GM23338 (cell line): ENCODE data around the gene FNDC8.

Source experiments
- CREB1 ChIP-seq: fragments of 250-450 bp; sonication (Bioruptor Pico); IDR thresholded peaks from 2 replicates; pipeline ENCODE4 v1.5.0; 2020; ENCODE audit warnings: low read depth, mild to moderate bottlenecking, moderate library complexity
- EZH2 ChIP-seq: fragments of 200-600 bp; sonication (generic); IDR thresholded peaks from one replicate; pipeline ENCODE4 v1.8.0; 2017; ENCODE audit warnings: antibody characterized with exemption, mild to moderate bottlenecking, low read depth; ENCODE audit not compliant: unreplicated experiment
- EZH2phosphoT487 ChIP-seq: fragments of 200-600 bp; sonication (generic); IDR thresholded peaks from one replicate; pipeline ENCODE4 v1.8.1; 2018; ENCODE audit warnings: antibody characterized with exemption; ENCODE audit not compliant: unreplicated experiment
- JUNB ChIP-seq: IDR thresholded peaks from one replicate; pipeline ENCODE4 v1.6.1; 2016; ENCODE audit warnings: antibody characterized with exemption; ENCODE audit not compliant: unreplicated experiment
- NANOG ChIP-seq: IDR thresholded peaks from 2 replicates; pipeline ENCODE4 v1.6.1; 2016; ENCODE audit warnings: antibody characterized with exemption, borderline replicate concordance
- POLR2AphosphoS5 ChIP-seq: IDR thresholded peaks from 2 replicates; pipeline ENCODE4 v1.6.1; 2016; ENCODE audit warnings: antibody characterized with exemption, low read depth
- STAT1 ChIP-seq: IDR thresholded peaks from one replicate; pipeline ENCODE4 v1.6.1; 2016; ENCODE audit warnings: antibody characterized with exemption; ENCODE audit not compliant: unreplicated experiment
- ZNF114 ChIP-seq: fragments of 250-450 bp; sonication (Bioruptor Pico); IDR thresholded peaks from 2 replicates; pipeline ENCODE4 v1.5.0; 2020; ENCODE audit warnings: mild to moderate bottlenecking, moderate library complexity
- ZNF331 ChIP-seq: fragments of 250-450 bp; sonication (Bioruptor Pico); IDR thresholded peaks from 2 replicates; pipeline ENCODE4 v1.5.0; 2020; ENCODE audit warnings: low read depth, mild to moderate bottlenecking, moderate library complexity
- TF ChIP-seq, protein P1 (sequence below): IDR thresholded peaks from one replicate; pipeline ENCODE4 v1.6.1; 2018; ENCODE audit warnings: antibody characterized with exemption; ENCODE audit not compliant: unreplicated experiment
- TF ChIP-seq, protein P2 (sequence below), 2 experiments: fragments of 200-600 bp in 1 of 2; sonication (generic) in 1 of 2; conservative IDR thresholded peaks; 2 replicates each; pipeline versions ENCODE4 v1.5.1 to v1.6.1; 2016 to 2017; ENCODE audit warnings: antibody characterized with exemption in 2 of 2, low read depth in 2 of 2, mild to moderate bottlenecking in 2 of 2, moderate library complexity in 1 of 2
- TF ChIP-seq, protein P3 (sequence below): IDR thresholded peaks from 2 replicates; pipeline ENCODE4 v1.6.1; 2016; ENCODE audit warnings: antibody characterized with exemption

DNA sequence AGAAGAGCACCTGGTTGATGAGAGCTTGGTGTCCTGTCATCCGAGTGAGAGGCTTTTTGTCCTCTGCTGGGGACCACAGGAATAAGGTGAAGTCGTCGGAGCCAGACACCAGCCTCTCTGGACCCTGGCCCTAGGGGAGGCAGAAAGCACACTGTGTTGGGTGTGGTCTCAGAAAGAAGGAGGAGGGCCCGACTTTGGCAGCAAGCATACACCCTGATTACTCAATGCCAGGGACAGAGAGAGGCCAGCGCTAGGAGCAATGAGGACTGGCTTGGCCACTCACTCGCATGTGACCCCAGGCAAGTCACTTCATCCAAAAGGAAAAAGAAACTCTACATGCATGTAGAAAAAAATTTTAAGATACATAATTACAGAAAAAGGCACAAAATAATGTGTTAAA, 13.9 kb downstream of the FNDC8 start:
- TF ChIP-seq EZH2phosphoT487 (no peak), POLR2AphosphoS5 (no peak), EZH2 (no peak), JUNB (no peak), ZNF331 (CRISPR knock-in tag) (no peak), CREB1 (CRISPR knock-in tag) (no peak), STAT1 (no peak), NANOG (no peak), ZNF114 (CRISPR knock-in tag) (no peak)
- TF ChIP-seq, protein P1, sequence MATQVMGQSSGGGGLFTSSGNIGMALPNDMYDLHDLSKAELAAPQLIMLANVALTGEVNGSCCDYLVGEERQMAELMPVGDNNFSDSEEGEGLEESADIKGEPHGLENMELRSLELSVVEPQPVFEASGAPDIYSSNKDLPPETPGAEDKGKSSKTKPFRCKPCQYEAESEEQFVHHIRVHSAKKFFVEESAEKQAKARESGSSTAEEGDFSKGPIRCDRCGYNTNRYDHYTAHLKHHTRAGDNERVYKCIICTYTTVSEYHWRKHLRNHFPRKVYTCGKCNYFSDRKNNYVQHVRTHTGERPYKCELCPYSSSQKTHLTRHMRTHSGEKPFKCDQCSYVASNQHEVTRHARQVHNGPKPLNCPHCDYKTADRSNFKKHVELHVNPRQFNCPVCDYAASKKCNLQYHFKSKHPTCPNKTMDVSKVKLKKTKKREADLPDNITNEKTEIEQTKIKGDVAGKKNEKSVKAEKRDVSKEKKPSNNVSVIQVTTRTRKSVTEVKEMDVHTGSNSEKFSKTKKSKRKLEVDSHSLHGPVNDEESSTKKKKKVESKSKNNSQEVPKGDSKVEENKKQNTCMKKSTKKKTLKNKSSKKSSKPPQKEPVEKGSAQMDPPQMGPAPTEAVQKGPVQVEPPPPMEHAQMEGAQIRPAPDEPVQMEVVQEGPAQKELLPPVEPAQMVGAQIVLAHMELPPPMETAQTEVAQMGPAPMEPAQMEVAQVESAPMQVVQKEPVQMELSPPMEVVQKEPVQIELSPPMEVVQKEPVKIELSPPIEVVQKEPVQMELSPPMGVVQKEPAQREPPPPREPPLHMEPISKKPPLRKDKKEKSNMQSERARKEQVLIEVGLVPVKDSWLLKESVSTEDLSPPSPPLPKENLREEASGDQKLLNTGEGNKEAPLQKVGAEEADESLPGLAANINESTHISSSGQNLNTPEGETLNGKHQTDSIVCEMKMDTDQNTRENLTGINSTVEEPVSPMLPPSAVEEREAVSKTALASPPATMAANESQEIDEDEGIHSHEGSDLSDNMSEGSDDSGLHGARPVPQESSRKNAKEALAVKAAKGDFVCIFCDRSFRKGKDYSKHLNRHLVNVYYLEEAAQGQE = no peak
- TF ChIP-seq, protein P2, sequence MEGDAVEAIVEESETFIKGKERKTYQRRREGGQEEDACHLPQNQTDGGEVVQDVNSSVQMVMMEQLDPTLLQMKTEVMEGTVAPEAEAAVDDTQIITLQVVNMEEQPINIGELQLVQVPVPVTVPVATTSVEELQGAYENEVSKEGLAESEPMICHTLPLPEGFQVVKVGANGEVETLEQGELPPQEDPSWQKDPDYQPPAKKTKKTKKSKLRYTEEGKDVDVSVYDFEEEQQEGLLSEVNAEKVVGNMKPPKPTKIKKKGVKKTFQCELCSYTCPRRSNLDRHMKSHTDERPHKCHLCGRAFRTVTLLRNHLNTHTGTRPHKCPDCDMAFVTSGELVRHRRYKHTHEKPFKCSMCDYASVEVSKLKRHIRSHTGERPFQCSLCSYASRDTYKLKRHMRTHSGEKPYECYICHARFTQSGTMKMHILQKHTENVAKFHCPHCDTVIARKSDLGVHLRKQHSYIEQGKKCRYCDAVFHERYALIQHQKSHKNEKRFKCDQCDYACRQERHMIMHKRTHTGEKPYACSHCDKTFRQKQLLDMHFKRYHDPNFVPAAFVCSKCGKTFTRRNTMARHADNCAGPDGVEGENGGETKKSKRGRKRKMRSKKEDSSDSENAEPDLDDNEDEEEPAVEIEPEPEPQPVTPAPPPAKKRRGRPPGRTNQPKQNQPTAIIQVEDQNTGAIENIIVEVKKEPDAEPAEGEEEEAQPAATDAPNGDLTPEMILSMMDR (conservative IDR thresholded peaks at IDR 0.05; ENCODE audit: low read depth in 2 of 2) = no peak
- TF ChIP-seq, protein P3, sequence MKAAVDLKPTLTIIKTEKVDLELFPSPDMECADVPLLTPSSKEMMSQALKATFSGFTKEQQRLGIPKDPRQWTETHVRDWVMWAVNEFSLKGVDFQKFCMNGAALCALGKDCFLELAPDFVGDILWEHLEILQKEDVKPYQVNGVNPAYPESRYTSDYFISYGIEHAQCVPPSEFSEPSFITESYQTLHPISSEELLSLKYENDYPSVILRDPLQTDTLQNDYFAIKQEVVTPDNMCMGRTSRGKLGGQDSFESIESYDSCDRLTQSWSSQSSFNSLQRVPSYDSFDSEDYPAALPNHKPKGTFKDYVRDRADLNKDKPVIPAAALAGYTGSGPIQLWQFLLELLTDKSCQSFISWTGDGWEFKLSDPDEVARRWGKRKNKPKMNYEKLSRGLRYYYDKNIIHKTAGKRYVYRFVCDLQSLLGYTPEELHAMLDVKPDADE = no peak
